Measurements from ENCODE around the gene KISS1.

KISS1 gene

DNA sequence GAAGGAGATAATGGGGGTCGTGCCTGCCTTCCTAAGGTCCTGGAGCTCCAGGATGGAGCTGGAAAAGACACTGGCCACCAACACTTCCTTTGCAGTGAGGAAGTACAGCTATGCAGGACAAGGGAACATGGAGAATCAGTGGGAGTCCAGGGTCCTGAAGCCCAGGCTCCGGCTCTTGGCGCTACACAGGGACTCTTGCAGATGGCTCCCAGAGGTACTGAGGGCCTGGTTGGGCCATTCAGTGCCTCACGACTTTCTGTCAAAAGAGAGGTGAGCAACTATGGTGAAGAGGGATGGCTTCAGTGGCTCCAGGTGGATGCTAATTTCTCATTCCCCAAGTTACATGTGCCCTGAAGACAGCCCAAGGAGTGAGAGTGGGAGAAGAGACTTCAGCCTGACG lies 42.6 kb downstream of the KISS1 start:
- no peak for DNase-seq

DNA sequence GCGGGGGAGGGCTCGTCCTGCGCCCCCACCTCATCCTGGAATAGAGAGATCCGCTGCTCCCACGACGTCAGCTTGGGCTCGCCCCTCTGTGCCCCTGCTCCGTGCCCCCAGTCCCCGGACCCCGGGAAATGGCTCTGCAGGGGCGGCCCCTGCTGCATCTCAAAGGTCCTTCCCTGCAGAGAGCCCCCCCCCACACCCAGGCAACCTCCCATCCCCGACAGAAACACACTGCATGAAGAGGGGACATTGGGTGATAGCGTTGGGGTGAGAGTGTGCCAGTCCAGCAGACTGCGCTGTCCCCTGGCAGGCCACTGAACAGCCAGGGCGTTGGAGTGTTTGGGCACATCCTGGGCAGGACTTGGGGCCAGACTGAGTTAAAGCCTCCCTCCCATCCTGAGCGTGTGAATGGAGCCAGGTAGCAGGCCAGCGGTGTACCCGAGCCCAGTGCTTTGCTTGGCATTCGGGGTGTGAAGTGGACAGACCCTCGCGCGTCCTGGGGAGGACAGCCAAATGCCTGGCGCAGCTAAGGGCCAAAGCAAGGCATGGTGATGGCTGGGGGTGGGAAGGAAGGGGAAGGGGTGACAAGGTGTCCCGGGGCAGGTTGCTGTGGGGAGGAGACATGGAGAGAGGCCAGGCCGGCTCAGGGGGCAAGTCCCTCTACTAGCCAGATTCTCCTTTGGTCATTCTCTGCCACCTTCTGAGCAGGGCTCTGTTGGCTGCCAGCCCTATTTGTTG lies 43.8 kb downstream of the KISS1 start:
- DNase-seq, result no peak

- DNase-seq, result peak; percentile 59
Measured at GRCh38 chr1:204151552-204152309, 44.6 kb downstream of the KISS1 start, which contains the start of gene ETNK2. TSS of gene ETNK2 (minus strand) at chr1:204152044. CDS start at chr1:204151852, 192 bp downstream.

DNA sequence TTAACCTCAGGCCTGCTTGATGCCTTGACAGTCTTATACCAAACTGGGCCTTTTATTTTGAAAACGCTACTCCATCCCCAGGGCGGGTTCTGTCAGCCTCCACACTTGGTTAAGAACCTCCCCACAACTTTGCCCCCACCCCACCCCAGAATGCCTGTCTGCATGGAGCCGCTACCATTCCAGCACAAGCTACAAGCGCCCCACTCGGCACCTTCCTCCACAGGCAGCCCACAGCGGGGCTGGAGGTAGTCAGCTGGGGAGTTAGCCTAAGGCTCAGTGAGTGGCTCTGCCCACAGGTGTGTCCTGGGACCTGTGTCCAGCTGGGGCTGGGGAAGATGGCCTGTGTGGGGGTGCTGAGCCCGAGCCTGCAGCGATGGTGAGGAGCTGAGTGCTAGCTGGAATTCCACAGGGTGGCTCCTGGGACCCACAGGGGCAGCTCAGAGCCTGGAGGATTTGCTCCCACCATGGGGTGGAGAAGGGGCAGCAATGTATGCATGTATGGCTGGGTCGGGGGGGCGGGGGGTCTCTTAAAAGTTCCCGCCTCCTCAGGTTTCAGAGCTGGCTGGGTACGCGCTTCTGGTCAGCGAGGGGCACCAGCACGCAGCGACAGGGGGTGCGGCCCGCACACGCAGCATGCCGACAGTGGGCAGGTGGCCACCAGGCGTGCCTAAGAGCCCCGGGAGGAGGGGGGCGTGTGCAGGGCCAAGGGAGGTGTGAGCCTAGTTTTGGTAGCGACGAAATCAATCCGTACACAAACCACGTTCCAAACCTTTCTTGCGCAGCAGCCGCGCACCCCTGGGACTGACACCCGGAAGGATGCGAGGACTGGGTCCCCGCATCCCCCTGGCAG lies 45.4 kb downstream of the KISS1 start:
- DNase-seq, result no peak

DNA sequence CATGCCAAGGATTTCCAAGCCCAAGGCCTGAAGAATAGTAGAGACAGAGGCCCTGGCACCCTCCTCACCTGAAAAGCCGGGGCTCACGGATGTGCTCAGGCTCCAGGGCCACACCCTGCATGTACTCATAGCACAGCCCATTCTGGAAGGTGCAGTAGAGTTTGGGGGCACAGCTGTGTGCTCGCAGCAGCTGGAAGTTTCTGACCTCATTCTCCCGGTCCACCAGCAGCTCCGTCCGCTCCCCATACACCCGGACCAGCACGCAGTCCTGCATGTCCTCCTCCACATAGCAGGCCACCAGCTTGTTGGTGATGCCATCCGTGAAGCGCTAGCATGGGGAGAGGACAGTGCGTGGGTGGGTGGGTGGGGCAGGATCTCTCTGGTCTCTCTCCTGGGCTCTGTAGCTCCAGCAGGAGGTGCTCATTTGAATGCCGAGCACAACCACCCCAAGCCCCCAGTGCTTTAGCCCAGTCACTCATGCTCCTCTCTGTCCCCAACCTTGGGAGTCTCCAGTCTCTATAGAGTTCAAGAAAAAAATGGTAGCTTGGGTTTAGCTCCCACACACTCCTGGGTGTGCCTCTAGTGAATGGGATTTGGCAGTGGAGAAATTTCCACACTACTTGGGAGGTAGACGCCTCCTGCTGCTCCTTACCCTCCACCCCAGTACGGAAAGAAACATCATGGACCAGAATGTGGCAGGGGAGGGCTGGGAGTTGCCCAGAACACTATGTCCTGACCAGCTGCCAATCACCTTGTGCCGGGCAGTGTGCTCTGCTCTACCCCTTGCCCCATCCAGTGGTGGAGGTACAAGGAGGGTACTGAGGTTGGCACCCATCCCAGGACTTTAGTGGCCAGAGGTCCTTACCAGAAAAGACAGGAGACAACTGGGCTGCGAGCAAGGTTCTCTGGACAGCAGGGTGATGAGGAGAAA lies 46.4 kb downstream of the KISS1 start:
- no peak for DNase-seq

DNA sequence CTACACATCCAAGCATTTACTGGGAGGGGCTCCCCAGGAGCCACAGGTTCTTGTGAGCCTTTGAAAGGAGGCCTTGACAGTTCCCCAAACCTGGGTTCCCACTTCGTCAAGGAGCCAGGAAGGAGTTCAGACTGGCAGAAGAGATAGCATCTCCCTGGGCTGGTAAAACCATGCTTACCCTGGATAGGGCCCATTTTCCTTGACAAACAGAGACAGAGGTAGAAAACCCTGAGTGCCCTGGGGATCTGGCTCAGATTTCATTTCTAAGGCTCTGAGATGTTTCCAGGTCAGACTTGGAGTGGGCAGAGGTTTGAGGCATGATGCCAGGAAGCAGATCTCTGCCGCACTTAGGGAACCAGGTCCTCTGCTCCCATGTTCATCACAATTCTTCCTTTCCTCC lies 47.2 kb downstream of the KISS1 start:
- no peak for DNase-seq

DNA sequence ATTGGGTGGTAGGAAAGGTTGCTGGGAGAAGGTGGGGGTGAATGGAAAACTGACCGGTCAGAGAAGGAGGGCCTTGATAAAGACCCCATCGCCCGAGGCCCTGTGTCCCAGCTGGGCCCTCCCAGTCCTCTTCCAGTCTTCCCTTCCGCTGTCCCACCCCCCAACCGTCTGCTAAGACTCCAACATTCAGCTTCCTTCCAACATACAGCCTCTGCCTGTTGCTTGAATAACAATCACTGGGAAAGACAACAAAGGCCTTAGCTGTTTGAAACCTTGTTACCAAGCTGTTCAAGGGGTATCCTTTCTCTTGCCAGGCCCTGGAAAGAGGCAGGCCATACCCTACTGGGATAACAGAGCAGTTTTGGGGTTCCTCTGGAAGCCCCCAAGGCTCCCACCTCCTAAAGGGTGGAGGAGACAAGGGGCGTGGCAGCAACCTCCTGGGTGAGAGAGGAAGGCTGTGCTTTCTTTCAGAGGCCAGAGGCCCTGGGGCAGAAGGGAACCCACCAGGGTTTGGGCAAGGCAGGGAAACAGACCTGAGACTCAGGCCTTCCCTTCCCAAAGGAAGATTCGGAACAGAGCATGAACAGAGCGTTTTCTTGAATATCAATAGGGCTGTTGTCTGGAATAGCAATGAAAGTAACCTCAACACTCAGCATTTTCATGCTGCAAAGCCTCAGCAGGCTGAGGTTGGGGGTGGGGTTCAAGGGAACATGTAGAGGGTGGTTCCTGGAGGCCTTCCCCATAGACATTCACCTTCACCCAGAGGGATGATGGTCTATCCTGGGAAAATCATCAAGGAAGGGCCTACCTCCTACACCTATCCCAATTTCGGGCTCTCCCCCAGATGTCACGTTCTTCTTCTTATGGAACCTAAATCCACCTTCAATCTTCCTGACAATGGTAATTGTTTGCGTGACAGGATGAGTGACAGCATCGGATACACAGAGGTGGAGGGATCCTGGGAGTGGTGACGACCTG lies 48.6 kb downstream of the KISS1 start:
- DNase-seq, result no peak

- DNase-seq, result no peak
Measured at GRCh38 chr1:204146965-204147364, 49.3 kb downstream of the KISS1 start.

DNA sequence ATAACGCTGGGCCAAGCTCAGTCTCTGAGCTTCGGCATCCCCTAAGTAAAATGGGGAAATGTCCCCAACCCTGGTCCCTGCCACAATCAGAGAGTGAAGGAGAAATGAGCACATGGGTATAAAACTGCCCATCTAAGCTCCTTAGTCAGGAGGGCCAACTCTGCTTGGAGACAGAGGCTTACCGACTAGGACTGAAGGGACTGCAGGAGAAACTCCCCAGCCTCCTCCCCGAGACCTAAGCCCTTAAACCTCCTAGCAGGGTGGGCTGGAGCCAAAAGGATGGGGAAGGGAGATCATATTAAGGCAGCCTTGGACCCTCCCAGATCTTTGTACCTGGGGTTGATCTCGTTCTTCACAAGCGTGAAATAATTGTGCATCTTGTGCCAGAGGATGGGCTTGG lies 50.0 kb downstream of the KISS1 start:
- DNase-seq, result no peak

DNA sequence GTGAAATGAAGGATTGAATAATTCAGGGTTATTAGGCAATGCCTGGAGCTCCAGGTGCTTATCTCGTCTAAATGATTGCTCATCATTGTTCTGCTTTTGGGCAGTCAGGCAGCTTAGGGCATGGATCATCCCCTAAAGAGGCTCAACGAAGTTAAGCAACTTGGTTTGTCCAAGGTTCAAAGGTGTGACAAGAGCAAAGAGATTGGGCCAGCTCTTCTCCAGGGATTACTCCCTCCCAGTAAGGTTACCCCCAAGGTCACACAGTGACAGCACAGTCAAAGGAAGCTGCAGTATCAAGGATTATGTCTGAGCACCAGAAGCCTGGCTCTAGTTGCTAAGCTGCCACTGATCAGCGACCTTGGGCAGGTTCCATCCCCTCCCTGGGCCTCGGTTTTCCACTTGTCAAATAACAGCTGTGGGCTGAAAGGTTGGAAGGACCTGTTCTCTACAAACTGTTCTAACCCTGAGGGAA lies 51.2 kb downstream of the KISS1 start:
- DNase-seq, result no peak

GRCh38 chr1:204143276-204144041 lies 52.8 kb downstream of the KISS1 start:
- DNase-seq, result no peak

DNA sequence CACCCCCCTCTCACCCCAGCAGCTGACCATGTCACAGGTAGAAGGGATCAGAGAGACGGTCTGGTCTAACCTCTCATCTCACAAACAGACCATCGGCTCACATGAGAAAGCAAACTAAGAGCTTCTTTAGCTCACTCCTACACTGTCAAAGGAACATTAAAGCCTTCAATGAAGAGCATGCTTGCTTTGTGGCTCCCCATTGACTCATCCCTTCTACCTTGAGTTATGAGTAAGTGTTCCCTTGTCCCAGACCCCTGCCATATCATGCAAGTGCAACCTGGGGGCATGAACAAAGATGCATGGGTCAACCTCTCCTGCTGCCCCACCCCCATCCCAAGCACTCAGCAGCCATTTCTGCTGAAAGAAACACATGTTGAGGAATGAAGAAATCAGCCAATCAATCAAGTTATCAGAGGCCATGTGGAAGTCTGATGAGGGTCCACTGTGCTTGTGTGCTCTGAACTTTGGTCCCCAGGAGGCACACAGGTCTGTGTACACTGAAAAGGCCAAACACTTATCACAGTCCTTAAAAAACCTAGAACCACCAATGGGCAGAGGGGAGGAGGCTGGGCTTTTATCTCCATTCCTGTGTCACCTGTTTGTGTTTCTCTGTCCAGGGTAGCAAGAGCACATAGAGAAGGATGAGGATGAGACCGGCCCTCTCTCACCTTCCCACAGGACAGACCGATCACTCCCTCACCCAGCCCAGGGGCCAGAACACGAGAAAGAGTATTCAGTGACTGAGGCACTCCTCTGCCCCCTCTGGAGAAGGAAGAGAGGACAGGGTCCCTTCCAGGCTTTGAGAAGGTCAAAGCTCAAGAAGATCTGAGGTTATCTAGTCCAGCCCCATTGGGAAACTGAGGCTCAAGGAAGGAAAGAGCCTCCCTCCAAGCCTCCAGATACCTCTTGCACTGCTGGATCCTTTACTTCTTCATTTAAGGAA lies 54.0 kb downstream of the KISS1 start:
- DNase-seq, result no peak

DNA sequence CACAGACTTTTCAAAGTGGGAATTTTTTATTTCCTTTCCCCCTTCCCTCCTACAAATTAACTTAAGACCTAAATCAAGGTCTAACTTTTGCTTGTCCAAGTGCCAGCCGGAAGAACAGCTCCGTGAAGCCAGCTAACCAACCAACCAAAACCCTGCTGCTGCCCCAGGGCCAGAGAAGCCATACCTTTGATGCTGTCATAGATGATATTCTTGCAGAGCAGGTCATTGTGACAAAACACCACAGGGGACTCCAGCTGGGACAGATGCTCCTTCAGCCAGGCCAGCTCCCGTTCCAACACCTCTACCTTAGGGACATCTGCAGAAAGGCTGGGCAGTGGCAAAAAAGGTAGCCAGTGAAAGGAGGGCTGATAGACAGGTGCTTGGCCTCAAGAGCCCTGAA lies 55.2 kb downstream of the KISS1 start:
- no peak for DNase-seq
